GM21723 (cell line): Measurements from ENCODE around the gene FAM163B.

Experiments used
- ATAC-seq: cut with Tn5 transposase; IDR thresholded peaks from one replicate; pipeline ENCODE4 v1.9.1; 2021; ENCODE audit warnings: mild to moderate bottlenecking, moderate library complexity; ENCODE audit not compliant: unreplicated experiment

The FAM163B gene

GRCh38 chr9:133601746-133602145, 7.4 kb downstream of the FAM163B start:
- no peak for ATAC-seq

DNA sequence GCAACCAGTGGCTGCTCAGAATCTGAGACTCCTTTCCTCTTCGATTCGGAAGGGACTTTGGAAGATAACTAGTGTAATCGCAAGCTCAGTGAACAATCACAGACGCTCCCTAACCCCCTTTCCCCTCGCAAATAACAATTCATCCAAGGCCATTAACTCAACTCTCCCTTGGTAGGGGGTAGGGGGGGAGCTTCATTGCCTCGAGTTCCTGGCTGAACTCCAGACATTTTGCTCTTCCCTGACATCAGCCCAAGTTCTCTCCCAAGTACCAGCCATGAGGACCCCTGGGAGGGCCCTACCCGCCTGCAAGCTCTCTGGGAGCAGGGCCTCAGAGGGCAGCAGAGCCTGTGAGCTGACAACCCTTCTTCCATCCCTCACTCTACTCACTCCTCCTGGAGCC, 8.4 kb downstream of the FAM163B start:
- no peak for ATAC-seq

GRCh38 chr9:133599470-133600173, 9.6 kb downstream of the FAM163B start:
- no peak for ATAC-seq

DNA sequence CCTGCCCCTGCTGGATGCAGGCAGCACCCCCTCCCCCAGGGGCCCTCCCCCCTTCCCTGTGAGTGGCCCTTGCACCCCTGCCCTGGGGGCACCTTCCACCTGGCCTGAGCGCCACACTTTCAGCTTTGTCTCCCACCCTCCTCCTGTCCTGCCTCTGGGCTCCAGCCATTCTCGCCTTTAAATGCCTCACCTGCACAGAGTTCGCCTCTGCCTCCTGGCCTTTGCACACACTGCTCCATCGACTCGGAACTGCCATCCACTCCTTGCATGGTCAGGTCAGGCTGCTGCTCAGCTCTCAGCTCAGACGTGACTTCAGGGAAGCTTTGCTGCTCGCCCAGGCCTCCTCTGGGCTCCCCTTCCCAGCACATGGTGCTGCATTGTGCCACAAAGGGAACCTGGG, 10.2 kb downstream of the FAM163B start:
- no peak for ATAC-seq

- no peak for ATAC-seq
Measured at GRCh38 chr9:133597316-133597957, 11.8 kb downstream of the FAM163B start.

DNA sequence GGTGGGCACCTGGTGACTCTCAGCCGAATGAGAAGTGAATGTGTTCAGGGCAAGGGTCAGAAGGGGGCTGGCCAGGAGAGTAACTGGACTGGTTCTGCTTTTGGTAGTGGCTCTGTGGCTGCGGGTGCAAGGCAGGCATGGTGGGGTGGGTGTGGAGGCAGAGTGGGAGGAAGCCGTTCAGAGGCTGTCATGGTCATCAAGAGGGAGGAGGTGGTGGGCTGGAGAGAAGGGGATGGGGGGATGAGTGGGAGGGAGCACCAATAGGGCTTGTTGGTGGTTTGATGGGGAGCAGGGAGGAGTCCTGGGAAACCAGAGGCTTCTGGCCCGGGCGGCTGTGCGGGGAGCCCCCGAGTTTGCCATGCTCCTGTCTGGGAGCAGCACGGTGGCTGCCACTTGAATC, 13.3 kb downstream of the FAM163B start:
- ATAC-seq = no peak

GRCh38 chr9:133594310-133594709, 14.9 kb downstream of the FAM163B start:
- no peak for ATAC-seq

DNA sequence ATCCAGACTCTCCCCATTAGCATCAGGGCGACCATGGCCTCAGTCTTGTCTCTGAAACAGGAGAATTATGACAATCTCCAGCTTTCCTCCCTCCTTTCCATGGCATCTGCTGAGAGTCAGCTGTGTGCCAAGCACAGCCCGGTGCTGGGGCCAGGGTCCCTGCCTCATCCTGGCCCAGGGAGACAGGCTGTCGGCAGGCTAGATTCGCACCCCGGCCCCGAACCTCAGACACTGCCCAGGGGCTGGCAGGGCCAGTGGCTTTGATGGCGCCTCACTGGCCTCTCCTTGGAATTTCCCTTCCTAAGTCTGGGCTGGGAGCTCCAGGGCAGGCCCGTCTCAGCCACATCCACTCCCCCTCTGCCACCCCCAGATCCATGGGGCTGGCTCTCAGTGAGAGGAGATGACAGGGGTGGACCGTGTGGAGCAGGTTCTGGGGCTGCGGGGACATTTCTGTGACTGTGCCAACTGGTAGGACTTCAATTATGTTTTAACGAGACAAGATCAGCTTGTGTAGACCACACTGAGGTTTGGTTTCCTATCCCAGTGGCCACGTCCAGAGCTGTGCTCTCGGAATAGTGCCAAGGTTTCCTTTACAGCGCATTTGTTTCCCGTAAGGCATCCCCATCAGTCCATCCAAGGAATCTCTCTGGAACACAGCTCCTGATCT, 15.5 kb downstream of the FAM163B start:
- no peak for ATAC-seq

- ATAC-seq = no peak
Measured at GRCh38 chr9:133592731-133593409, 16.3 kb downstream of the FAM163B start.

DNA sequence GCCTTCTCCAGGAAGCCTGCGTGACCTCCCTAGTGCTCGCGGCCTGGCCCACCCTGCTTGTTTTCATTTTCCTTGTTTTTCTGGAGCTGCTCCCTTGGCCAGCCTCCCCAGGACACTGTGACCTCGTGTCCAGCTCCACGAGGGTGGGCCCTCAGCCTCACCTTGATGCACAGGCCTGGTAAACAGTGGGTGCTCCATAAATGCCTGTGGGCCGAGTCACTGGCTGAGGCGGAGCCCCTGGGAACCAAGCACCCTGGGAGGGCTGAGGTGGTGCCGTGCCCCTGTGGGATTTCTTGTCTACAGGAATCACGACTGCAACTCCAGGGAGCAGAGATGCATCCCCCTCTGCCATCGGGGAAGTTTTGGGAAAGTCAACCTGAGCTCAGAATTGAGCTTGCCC, 17.2 kb downstream of the FAM163B start:
- no peak for ATAC-seq

GRCh38 chr9:133591116-133591910, 17.9 kb downstream of the FAM163B start:
- no peak for ATAC-seq

- ATAC-seq = no peak
Measured at GRCh38 chr9:133590231-133590855, 18.8 kb downstream of the FAM163B start.

DNA sequence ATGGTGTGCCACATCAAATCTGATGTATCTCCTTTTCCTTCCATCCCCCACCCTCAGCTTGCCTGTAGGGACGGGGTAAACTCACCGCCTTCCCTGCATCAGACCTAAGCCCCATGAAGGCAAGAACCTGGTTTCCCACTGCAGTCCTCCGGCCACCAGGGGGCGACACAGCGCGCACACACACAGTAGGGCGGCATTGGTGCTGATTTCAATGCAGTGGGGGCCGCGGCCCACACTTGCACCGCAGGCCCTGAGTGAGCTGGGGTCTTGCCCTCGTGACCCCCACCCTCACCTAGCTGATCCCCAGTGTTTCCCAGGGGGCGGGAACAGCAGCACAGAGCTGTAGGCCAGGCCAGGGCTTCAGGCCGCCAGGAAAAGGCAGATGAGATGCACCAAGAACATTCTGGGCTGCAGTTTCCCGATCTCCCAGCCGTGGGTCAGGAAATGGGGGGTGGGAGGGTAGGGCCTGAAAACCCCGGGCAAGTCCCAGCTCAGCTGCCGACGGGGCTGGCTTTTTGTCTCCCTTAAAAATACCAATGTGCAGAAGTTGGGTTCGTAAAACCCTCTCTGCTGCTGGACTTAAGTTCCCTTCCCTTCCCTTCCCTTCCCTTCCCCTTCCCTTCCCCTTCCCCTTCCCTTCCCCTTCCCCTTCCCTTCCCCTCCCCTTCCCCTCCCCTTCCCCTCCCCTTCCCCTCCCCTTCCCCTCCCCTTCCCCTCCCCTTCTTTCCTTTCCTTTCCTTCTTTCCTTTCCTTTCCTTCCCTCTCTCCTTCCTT, 19.5 kb downstream of the FAM163B start:
- no peak for ATAC-seq

DNA sequence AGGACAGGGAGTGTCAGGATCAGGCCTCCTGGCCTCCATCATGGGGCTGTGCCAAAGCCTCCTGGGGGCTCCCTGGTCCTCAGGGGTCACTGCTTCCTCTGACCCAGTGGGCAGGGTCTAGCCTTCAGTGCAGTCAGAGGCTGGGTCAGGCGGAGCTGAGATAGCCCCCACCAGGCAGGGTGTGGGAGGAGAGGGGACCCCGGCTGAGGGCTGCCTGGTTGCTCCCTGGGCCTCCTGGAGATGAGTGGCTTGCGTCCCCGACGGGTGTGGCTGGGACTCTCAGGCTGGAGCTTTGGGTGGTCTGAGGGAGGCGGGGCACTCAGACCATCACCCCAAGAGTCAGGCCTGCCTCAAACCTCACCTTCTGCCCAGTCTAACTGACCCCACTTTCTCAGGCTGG, 21.7 kb downstream of the FAM163B start:
- ATAC-seq = no peak

GRCh38 chr9:133587051-133587450, 22.1 kb downstream of the FAM163B start:
- no peak for ATAC-seq

GRCh38 chr9:133585481-133586351, 23.5 kb downstream of the FAM163B start:
- ATAC-seq = no peak

- ATAC-seq = no peak
Measured at GRCh38 chr9:133584559-133585476, 24.4 kb downstream of the FAM163B start.

DNA sequence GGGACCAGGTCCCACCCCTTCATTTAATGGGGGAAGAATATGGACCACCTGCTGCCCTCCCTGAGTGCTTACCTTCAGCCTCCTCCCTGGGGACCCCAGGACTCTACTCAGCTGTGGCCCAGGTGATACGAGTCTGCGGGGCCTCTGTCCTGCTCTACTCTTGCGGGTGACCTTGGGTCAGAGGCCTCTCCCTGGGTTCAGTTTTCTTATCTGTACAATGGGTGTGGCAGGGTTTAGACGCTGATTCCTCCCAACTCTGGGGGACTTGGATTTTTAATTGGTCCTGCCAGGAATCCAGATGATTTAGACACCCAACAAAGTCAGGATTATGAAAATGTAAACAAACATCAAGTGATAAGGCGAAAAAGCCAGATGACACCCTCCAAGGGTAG, 25.0 kb downstream of the FAM163B start:
- ATAC-seq = no peak
